Uterus (tissue), 4 donors: Measurements from ENCODE around the gene NR3C2. TPM values are rescaled to one million over a fixed set of nuclear protein-coding genes. Genes with fewer than 3 reads are reported as not detected.

Experiments used
- DNase-seq, 2 donors: peaks; one replicate each; pipeline ENCODE4 v3.0.0-alpha.2; 2019 to 2020
- H3K27ac ChIP-seq, 2 donors: fragments of 200-600 bp; sonication (generic); 1 replicate in 1 of 2; 2 replicates in 1 of 2; pipeline ENCODE4 v1.5.1; 2016 to 2018
- H3K27me3 ChIP-seq, 2 donors: fragments of 200-600 bp; sonication (generic); one replicate each; pipeline ENCODE4 v1.5.1; 2018 to 2019; ENCODE audit warnings: control low read depth in 1 of 2
- H3K36me3 ChIP-seq, 2 donors: fragments of 200-600 bp; sonication (generic); one replicate each; pipeline ENCODE4 v1.5.1; 2019; ENCODE audit warnings: control low read depth in 1 of 2
- H3K4me1 ChIP-seq, 2 donors: fragments of 200-600 bp; sonication (generic); one replicate each; pipeline ENCODE4 v1.5.1; 2018 to 2019; ENCODE audit warnings: control low read depth in 1 of 2
- H3K4me3 ChIP-seq, 2 donors: fragments of 200-600 bp; sonication (generic); 1 replicate in 1 of 2; 2 replicates in 1 of 2; pipeline ENCODE4 v1.5.1; 2018 to 2019; ENCODE audit warnings: mild to moderate bottlenecking in 1 of 2
- H3K9me3 ChIP-seq, 2 donors: fragments of 200-600 bp; sonication (generic); one replicate each; pipeline ENCODE4 v1.5.1; 2019; ENCODE audit warnings: control low read depth in 1 of 2
- POLR2A ChIP-seq, 2 donors: fragments of 450-650 bp; IDR thresholded peaks; one replicate each; pipeline ENCODE4 v1.6.1; 2016; ENCODE audit warnings: antibody characterized with exemption in 2 of 2, mild to moderate bottlenecking in 1 of 2, moderate library complexity in 1 of 2
- intact Hi-C: fragments of 100-400 bp; cut with DNase I; formaldehyde crosslinking; loops from one replicate; pipeline ENCODE4 v1.15.1; 2023; ENCODE audit warnings: low total_unique reads
- total RNA-seq, 4 donors: library from RNA; depleted of rRNA in 3 of 4; stranded (reverse); fragments of >200 nt in 3 of 4; gene quantifications; one replicate each; pipeline versions ENCODE4 v1.1.0 to v1.2.4, GENCODE V29; 2014 to 2023
- TF ChIP-seq, protein P1 (sequence below), 4 experiments: fragments of 200-600 bp in 2 of 4; fragments of 450-650 bp in 2 of 4; sonication (generic) in 2 of 4; IDR thresholded peaks; one replicate each; pipeline ENCODE4 v1.5.1; 2016 to 2019; ENCODE audit warnings: antibody characterized with exemption in 4 of 4, mild to moderate bottlenecking in 2 of 4, moderate library complexity in 1 of 4
- donor health status: DM: yes; HTN: yes; CAD: no.

Gene NR3C2
- total RNA-seq, 4 donors from 2014 or later: 10.0 to 46.7 (median 12.5) TPM

DNA sequence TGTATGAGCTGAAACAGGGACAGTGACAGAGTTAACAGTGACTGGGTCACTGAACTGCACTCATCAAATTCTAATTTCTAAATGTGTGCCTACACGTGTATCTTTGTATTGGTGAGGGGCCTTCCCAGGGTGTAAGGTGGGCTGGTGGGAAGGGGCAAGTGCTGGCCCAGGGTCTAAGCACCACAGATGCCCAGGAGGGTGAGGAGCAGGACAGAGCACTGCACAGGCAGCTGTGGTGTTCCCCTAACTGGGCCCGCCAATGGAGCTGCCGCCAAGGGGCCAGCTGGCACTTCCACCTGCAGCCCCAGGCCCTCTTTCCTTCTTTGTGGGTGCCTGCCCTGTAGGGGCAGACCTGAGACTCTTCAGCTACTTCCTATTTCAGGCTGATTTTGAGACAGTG lies 360.5 kb downstream of the NR3C2 start:
- H3K36me3 ChIP-seq: no peaks in the 10 kb centered on the region
- intact Hi-C loops: no loop called here

DNA sequence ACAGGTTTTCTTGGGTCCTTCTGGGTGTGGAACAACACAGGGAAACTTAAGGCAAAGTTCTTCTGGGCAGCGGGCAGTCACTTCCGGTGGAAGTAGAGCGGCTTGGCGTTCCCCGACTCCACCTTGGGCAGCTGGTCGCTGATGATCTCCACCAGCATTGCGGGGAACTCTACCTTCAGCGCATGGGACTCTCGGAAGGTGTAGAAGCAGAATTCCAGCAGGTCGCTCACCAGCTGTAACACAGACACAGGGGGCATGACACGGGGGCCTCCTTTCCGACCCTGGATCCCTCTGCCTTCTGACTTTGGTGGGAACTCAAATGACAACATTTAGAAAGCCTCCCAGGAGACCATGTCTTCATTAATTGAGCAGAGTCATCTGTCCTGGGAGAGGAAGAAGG lies 360.9 kb downstream of the NR3C2 start:
- no peak for DNase-seq
- no peaks in the 10 kb centered on the region for H3K36me3 ChIP-seq
- no peaks in the 10 kb centered on the region for H3K27me3 ChIP-seq

More for the DNA sequence above, 360.5 kb downstream of the NR3C2 start:
- no peak for DNase-seq
- Histone ChIP-seq H3K27me3 (no peaks in the 10 kb centered on the region), H3K27ac (no peak overlapping the region), H3K9me3 (no peaks in the 10 kb centered on the region), H3K4me1 (no peaks in the 10 kb centered on the region), H3K4me3 (no peak overlapping the region)
- TF ChIP-seq POLR2A (IDR thresholded peaks at IDR 0.05): no peak
- TF ChIP-seq, protein P1, sequence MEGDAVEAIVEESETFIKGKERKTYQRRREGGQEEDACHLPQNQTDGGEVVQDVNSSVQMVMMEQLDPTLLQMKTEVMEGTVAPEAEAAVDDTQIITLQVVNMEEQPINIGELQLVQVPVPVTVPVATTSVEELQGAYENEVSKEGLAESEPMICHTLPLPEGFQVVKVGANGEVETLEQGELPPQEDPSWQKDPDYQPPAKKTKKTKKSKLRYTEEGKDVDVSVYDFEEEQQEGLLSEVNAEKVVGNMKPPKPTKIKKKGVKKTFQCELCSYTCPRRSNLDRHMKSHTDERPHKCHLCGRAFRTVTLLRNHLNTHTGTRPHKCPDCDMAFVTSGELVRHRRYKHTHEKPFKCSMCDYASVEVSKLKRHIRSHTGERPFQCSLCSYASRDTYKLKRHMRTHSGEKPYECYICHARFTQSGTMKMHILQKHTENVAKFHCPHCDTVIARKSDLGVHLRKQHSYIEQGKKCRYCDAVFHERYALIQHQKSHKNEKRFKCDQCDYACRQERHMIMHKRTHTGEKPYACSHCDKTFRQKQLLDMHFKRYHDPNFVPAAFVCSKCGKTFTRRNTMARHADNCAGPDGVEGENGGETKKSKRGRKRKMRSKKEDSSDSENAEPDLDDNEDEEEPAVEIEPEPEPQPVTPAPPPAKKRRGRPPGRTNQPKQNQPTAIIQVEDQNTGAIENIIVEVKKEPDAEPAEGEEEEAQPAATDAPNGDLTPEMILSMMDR (IDR thresholded peaks at IDR 0.05): no peak

DNA sequence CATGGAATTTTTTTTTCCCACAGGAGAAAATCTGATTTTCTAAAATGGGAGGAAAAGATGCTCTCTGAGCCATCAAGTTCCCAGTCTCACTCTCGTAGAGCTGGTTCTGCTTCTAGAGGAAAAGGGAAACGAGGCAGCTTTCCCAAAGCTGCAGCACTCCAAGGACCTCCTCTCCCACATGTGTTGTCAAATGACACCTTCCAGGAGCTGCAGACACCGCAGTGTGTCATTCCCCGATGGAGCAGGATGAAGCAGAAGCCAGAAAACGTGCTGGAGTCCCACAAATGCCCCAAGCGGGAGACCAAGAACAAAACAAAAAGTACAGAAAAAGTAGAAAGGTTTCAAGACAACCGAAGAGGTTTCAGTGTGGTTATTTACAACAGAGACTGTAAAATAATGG lies 362.3 kb downstream of the NR3C2 start:
- no peak for DNase-seq
- no peak overlapping the region for H3K27ac ChIP-seq
- no peaks in the 10 kb centered on the region for H3K27me3 ChIP-seq
- H3K4me3 ChIP-seq: no peak overlapping the region
- H3K4me1 ChIP-seq: no peaks in the 10 kb centered on the region
- TF ChIP-seq POLR2A (IDR thresholded peaks at IDR 0.05): no peak
- TF ChIP-seq, protein P1 (IDR thresholded peaks at IDR 0.05): no peak
- peaks cover 0 to 2% of the 10 kb centered on the region in 2 donors for H3K9me3 ChIP-seq
- no peaks in the 10 kb centered on the region for H3K36me3 ChIP-seq
- intact Hi-C loops: no loop called here

More for the DNA sequence above, 360.9 kb downstream of the NR3C2 start:
- intact Hi-C loops: no loop called here
- Histone ChIP-seq H3K27ac (no peak overlapping the region), H3K4me3 (no peak overlapping the region), H3K4me1 (no peaks in the 10 kb centered on the region), H3K9me3 (no peaks in the 10 kb centered on the region)
- TF ChIP-seq, protein P1 (IDR thresholded peaks at IDR 0.05): no peak
- TF ChIP-seq POLR2A (IDR thresholded peaks at IDR 0.05): no peak

DNA sequence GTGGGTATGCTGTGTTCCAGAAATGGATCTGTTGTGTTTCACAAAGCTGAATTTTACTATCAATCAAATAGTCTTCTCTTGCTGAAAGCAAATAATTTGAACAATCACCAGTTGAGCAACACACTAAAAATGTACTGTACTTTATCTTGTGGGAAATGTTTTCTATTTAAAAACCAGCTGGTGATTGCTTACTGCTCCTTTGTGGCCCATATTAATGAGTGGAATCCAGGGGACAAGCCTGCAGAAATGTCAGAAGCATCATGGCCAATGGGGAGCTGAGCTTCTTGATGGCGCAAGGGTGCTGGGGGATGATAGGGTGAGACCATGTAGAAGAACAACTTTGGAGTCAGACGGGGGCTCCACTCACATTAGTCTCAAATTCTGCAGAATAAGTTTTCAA lies 364.2 kb downstream of the NR3C2 start:
- no peaks in the 10 kb centered on the region for H3K27me3 ChIP-seq
- H3K27ac ChIP-seq: no peak overlapping the region
- H3K4me3 ChIP-seq: no peak overlapping the region
- TF ChIP-seq, protein P1 (IDR thresholded peaks at IDR 0.05): no peak
- no peak for TF ChIP-seq POLR2A (IDR thresholded peaks at IDR 0.05)
- intact Hi-C loops: no loop called here
- peaks cover 0 to 8% of the 10 kb centered on the region in 2 donors for H3K9me3 ChIP-seq
- no peaks in the 10 kb centered on the region for H3K4me1 ChIP-seq
- DNase-seq: no peak
- H3K36me3 ChIP-seq: no peaks in the 10 kb centered on the region

DNA sequence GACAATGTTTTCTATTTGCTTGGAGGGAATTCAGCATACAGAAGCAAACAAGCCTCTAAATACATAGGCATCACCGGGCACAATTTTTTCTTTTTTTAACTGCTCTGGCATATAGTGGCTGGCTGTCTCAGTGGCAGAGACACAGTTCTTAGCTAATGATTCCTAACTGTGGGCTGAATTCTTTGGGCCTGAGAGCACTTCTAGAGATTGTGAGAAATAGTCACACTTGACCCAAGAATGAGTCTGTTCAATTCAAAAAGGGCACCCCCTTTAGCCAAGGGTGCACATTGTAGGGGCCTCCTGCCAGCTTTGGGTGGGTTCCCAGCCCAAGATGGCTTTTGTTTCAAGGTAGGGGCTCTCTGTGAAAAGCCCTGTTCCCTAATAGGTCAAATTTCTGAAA lies 364.6 kb downstream of the NR3C2 start:
- Histone ChIP-seq H3K27ac (no peak overlapping the region), H3K4me1 (no peaks in the 10 kb centered on the region), H3K4me3 (no peak overlapping the region), H3K9me3 (peaks cover 0 to 8% of the 10 kb centered on the region in 2 donors), H3K36me3 (no peaks in the 10 kb centered on the region), H3K27me3 (no peaks in the 10 kb centered on the region)
- TF ChIP-seq, protein P1 (IDR thresholded peaks at IDR 0.05): no peak
- no peak for TF ChIP-seq POLR2A (IDR thresholded peaks at IDR 0.05)
- DNase-seq: no peak
- intact Hi-C loops: no loop called here
